Fibroblast of peridontal ligament (primary cell): ENCODE data around the gene GALNT6.

ENCODE experiments used
- DNase-seq: peaks from one replicate; pipeline ENCODE4 v3.0.0-alpha.2; 2010; ENCODE audit errors: extremely low read depth

GALNT6 gene

GRCh38 chr12:51406290-51406689 lies 15.1 kb upstream of the GALNT6 start:
- no peak for DNase-seq

GRCh38 chr12:51405801-51406207 lies 14.6 kb upstream of the GALNT6 start:
- DNase-seq, result no peak

- DNase-seq, result no peak
Observed at GRCh38 chr12:51404627-51405026, 13.4 kb upstream of the GALNT6 start.

- no peak for DNase-seq
Observed at GRCh38 chr12:51403681-51404136, 12.5 kb upstream of the GALNT6 start.

GRCh38 chr12:51403159-51403558 lies 12.0 kb upstream of the GALNT6 start:
- peak; percentile 53 for DNase-seq

- DNase-seq, result no peak
Observed at GRCh38 chr12:51401900-51402299, 10.7 kb upstream of the GALNT6 start.

GRCh38 chr12:51401486-51401885 lies 10.3 kb upstream of the GALNT6 start:
- DNase-seq, result no peak

DNA sequence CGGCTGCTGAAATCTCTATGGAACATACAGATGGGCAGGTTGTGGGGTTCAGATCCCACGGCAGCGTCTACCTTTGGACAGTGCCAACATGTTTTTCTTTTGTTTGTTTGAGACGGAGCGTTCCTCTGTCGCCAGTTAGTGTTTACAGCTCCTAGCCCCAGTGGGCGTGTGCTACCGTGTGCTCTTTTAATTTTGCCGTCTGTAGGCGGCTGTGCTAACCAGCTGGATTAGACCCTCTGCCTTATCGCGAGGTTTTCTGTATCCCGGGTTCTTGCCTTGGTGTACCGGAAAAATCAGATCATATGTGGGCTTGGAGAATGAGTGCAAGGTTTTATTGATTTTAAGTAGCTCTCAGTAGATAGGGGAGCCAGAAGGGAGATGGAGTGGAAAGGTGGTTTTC lies 9.8 kb upstream of the GALNT6 start:
- DNase-seq, result no peak

DNA sequence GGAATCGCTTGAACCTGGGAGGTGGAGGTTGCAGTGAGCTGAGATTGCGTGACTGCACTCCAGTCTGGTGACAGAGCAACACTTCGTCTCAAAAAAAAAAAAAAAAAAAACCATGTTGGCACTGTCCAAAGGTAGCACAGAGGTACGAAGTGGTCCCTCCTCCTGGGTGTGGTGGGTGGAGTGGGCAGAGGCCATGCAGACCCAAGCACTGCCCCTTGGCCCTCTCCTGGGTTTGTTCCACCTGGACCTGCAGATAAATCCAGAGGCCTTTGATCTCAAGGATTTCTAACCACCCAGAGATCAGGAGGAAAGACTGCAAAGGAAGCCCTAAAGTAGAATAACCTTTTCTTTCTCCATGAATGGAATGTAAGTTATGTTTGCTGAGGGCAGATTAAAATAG lies 8.7 kb upstream of the GALNT6 start:
- no peak for DNase-seq

DNA sequence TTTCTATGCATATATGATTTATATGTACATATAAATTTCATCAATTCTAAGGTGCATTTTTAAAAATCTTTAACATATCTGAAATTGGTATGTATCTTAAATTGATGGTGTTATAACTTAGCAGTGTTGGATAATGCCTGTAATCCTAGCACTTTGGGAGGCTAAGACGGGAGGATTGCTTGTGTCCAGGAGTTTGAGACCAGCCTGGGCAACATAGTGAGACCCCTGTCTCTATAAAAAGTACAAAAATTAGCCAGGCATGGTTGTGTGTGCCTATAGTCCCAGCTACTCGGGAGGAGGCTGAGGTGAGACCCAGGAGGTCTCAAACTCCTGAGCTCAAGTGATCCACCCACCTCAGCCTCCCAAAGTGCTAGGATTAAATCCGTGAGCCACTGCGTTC lies 6.5 kb upstream of the GALNT6 start:
- no peak for DNase-seq

GRCh38 chr12:51395283-51396230 lies 4.4 kb upstream of the GALNT6 start:
- DNase-seq, result no peak

GRCh38 chr12:51393676-51394545 lies 2.7 kb upstream of the GALNT6 start:
- DNase-seq, result peak; percentile 82

DNA sequence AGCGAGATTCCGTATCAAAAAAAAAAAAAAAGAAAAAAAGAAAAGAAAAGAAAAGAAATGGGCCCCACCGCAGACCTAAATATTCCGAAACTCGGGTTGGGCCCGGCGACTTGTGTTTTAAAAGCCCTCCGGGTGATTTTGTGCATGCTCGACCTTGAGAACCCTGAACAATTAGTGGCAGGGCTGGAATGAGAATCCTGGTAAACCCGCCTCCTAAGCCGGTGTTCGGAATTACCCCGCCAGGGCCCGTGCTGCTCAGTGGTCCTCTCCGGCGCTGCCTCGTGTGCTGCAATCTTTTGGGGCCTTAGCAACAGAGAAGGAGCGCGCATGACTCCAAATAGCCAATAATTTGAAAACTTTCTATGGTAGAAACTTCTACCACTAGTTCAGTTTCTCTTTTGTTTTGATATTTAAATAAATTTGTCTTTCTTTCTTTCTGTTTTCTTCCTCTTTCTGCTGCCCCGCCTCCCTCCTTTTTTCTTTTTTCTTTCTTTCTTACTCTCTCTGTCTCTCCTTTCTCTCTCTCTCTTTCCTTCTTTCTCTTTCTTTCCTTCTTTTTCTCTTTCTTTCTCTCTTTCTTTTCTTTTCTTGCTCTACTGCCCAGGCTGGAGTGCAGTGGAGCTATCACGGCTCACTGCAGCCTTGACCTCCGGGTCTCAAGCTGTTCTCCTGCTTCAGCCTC lies 1.5 kb upstream of the GALNT6 start:
- DNase-seq, result peak; percentile 77

DNA sequence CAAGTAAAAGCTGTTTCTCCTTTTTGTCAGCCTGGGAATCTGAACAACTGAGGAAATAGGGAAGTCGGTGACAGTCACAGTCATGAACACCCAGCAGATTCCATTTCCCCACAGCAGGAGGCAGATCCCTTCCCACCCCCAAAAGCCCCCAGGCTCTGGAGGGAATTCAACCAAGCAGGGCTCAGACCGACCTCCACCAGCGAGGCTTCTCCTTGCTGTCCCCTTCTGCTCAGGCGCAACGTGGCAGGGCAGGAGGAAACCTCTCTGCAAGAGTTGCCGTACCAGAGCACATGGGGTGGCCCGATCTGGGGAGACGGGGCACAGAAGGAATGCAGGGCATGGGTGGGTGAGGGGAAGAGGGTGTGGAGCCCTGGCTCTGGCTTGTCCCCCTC lies 319 bp downstream of the GALNT6 start:
- peak; percentile 26 for DNase-seq

- no peak for DNase-seq
Observed at GRCh38 chr12:51390457-51390856, 749 bp downstream of the GALNT6 start.

GRCh38 chr12:51389302-51389999 lies 1.8 kb downstream of the GALNT6 start:
- peak; percentile 45 for DNase-seq

DNA sequence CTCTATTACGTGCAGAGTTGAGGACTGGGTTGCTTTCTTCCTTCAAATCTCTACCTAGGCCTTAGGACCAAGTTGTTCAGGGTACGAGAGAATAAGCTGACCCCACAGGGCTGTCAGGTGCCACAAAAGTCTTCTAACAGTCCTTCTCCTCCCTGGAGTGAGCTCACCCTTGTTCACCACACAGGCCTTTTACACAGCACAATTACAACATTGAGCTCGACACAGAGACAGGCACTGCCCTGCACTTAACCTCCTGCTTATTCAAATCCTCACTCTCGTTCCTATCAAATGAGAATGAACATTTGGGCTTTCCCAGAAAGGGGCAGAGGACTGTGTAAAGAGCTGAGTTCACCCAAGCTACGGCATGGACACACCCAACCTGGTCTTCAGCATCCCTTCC lies 2.4 kb downstream of the GALNT6 start:
- no peak for DNase-seq

DNA sequence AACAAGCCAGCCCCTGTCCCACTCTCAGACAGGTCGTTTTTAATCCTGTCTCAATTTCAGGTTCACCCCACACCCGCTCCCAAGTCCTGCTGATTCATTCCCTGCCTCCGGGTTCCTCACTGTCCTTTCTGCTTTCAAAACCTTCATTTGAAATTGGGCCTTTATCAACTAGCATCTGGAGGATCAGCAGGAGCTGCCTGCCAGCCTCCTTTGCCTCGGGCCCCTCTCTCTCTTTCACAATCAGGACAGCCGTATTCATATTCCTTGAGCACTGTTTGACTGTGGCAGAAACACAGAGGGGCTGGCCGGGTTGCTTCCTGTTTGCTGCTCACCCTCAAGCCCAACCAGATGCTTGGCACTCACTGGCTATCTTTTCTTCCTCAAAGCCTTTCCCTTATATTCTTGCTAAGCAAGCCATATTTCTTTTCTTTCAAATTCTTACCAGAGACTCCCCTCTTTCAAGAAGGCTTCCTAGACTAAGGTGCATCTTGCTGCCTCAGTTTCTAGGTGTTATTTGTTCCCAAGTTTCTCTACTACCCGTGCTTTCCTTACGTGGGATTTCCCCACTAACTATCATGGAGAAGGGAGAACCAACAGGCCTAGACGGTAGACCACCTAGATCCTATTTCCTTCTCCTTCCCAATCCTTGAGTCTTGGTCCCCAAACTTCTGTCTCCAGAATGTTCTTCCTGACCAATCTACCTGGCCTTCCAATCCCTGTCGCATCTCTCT lies 3.0 kb downstream of the GALNT6 start:
- peak; percentile 78 for DNase-seq

GRCh38 chr12:51386351-51386750 lies 4.9 kb downstream of the GALNT6 start:
- no peak for DNase-seq

DNA sequence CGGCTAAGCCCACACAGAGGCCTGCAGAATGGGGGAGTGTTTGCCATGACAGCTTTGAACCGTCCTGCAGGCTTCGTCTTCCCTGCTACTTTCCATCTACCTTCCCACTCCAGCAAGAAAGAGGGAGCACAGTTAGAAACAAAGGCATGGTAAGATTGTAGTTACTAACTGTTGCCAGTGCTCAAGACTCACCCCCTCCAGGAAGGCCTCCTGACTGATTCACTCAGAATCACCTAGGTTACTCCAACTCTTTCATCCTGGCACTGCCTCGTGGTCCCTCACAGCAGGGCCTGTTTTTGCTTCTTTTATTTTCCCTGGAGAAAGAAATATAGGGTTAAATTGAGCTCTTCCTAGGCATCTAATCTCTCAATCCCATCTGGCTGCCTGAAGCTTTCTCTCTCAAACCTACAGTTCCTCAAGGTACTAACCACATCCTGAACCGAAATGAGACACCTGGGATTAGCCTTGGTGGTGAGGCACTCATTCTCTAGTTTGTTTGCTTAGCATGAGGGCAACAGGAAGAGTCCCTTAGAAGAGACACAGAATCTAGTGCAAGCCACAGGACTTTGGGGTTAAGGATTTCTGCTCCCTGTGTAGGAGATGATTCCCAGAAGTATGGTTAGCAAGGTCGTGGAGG lies 7.8 kb downstream of the GALNT6 start:
- no peak for DNase-seq
